GM21360 (cell line): ENCODE results near the gene ARFIP1.
"Not testable (repeated sequence)": the region's sequence is repeated elsewhere in the genome, so short reads cannot be mapped to it uniquely, and the experiment has no call there.

Source experiments
- ATAC-seq: cut with Tn5 transposase; IDR thresholded peaks from one replicate; pipeline ENCODE4 v1.9.1; 2021; ENCODE audit warnings: mild to moderate bottlenecking, moderate library complexity; ENCODE audit not compliant: unreplicated experiment

The ARFIP1 gene

DNA sequence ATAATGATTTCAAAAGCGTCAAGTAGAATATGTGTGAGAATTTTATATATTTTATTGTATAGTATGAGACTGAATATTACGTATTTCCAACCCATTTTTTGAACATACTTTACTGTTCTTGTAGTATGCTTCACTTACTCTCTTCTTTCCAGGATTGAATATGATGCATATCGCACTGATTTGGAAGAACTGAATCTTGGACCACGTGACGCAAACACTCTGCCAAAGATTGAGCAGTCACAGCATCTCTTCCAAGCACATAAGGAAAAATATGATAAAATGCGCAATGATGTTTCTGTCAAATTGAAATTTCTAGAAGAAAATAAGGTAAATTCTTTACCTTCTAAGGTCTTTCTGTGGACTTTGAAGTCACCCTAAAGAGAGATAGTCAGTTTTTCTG, 108.2 kb downstream of the ARFIP1 start:
- no peak for ATAC-seq

DNA sequence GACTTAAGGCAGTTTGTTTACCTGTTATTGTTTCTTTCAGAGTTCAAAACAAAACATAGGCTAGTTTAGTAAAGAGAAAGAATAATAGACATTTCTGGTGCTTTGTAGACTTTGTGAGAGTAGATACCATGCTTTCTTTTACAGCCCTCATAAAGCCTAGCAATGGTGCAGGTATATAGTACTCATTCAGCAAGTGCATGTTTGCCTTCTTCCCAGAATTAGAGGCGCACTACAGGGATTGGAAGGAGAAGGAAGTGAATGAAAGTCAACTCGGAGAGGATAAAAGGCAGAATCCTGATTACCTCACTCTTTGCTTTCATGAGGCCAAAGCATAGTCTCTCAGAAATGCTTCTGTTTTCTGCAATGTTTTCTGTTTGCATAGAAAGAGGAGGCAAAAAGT, 113.2 kb downstream of the ARFIP1 start:
- ATAC-seq = no peak

DNA sequence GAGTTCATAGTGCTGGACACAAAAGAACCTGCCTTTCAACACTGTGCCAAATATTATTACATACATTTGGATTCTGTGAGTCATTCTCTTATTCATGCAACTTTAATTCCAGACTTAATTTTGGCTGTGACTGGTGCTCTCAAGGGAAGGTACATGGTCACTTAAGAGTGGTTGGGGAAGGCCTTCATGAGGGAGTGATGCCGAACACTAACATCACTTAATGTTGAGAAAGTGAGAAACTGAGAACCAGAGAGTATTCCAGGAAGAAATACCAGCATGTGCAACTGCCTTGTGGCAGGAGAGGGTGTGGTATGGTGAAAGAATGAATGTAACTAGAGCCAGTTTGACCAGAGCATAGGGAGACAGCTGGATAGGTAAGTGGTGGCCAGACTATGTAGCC, 114.9 kb downstream of the ARFIP1 start:
- ATAC-seq = no peak

DNA sequence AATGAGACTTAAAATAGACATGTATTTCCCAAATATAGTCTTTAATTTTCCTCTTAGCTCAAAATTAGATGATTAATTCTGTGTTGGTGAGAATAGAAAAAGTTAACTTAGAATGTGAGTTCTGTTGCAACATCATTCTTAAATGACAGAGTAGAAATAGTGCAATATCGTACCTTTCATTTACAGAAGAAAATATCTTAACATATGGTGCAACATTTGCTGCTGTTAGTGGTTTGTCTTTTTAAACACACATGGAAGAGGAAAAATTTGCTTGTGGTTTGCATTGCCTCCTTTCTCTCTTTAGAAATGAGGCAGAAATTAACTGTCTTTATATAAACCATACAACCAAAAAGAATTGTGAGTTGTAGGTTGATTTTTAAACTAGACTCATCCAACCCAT, 117.1 kb downstream of the ARFIP1 start:
- no peak for ATAC-seq

DNA sequence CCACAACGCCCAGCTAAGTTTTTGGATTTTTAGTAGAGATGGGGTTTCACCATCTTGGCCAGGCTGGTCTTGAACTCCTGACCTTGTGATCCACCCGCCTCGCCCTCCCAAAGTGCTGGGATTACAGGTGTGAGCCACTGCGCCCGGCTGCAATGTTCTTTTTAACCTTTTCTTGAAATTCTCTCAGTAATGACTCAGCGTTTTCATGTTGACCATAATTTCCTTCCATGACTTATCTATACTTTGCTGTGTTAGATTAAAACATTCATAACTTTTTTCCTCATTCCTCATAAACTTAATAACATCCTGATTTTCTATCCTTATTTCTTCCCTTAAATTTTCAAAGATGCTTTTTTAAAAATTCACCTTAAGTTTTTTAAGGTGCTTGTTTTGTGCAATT, 118.4 kb downstream of the ARFIP1 start:
- not testable (repeated sequence) for ATAC-seq

DNA sequence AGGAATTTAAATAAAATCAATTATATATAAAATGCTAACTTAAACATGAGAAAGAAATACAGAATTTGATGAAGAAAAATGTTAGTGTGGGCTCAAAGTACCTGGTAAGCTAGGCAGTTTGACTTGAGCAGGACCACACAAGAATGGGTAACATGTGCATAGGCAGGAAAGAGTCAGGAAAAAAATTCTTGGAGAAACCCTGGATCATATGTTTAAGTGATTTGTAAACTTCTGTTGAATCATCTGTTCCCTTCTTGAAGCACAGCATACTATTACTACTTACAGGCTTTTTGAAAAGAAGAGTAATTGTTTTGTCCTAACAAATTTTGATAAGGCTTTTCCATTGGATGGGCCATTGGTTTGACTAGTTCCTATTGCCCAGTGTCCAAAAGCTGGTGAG, 118.9 kb downstream of the ARFIP1 start:
- ATAC-seq = no peak

DNA sequence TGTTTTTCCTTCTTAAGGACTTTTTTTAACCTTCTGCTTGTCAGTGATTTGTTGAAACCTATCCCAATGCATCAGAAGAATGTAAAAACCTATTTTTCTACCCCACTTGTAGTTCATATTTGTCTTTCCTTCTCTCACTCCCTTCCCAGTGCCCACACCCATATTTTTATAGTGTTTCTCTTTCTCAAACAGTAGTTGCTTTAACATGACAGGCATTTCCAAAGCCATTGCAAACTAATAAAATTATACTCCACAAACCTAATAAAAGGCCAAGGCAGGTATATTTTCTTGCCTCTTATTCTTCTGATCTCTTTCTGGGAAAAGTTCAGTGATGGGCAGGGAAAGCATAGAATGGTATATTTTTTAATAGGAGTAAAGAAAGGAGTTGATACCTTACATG, 120.6 kb downstream of the ARFIP1 start:
- no peak for ATAC-seq

DNA sequence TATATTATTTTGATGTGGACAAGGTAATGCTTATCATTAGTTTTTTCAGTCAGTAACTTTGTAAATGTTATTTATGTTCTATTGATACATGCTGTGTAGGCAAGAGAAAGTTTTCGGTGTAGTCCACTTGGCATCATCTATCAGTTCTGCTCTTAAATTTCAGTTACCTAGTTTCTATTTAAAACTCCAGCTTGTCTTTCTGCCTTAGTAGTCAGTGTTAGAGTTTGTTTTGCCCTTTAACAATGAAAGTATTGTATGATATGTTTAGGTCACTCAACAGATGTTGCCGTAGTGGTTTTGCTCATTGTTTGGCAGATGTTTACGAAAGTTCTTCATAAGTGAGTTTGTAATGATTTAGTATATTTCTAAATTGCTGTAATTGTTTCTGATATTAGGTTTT, 121.5 kb downstream of the ARFIP1 start:
- no peak for ATAC-seq

DNA sequence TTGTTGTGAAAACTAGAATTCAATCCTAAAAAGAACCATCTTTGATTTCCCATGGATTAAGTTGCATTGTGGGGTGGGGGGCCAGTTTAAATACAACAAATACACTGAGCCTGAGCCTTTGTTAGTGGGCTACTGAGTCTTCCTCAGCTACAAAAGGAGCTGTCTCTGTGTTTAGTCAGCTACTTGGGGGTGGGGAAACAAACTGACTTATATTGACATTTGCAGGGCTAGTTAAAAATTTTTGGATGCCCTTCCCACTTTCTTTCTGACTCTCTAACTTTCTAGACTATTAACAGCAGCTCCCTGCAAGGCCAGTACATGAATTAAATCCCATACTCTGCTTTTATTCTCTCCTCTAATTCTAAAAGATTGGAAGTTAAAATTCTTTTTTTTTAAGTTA, 123.9 kb downstream of the ARFIP1 start:
- ATAC-seq = no peak

DNA sequence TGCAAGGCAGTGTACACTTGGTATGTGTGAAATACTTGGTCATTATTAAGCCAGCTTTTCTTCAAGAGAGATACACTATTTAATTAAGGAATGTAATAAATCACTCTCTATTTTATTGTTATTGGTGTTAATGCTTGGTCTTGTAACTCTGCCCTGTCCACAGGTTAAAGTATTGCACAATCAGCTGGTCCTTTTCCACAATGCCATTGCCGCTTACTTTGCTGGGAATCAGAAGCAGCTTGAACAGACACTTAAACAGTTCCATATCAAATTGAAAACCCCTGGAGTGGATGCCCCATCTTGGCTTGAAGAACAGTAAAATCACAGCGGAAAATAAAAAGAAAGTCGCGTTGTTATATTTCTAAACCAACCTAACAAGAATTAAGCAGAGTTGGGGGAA, 130.1 kb downstream of the ARFIP1 start:
- no peak for ATAC-seq

DNA sequence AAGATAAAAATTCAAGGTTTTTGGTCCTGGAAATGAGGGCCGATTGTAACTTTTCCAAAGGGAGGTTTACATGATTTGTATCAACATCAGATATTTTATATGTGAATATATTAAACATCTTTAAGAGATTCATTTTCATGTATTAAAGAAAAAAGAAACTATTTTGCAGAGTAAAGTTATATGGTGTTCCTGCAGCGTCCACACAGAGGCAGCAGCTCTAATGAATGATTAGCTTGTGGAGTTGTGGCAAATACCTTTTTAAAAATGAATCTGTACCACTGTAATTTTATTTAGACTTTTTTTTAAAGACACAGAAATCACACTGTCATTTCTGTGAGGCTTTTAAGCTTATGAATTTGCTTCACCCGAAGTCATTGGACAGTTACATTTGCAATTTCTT, 130.8 kb downstream of the ARFIP1 start:
- ATAC-seq = no peak

DNA sequence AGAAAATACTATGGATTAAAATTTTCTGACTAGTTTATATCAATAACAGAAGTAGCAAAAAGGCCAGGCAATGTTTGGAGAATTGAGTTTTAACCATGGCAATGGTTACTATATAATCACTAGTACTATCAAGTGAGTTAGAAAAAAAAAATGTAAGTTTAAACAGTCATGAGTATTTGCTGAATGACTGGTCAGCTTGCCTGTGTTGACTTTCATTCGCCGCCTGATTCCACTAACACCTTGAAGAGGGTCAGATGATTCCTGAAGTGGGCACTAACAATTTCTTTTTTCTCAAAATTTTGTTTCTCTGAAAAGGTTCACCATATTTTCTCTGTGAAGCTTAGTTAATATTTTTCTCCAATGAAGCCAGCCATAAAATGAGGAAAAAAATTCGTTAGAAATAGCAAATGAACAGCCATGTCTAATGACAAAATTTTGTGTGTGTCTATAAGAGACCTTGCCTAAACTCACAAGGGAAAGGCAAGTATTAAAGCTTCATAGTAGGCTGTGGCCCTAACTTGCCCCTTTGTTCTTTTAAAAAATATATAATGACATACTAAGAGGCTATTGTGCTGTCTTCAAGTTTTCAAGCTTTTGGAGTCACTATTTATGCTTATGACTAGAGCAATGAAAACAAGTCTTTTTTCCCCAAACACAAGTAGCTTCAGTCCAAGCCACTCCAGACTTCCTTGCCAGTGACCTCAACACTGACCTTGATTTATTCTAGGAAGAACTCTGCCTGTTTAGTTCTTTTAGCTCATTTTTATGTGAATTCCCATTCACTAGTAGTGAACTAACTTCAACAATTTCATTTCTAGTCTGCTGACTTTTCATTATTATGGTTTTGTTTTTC, 138.0 kb downstream of the ARFIP1 start:
- ATAC-seq = no peak

DNA sequence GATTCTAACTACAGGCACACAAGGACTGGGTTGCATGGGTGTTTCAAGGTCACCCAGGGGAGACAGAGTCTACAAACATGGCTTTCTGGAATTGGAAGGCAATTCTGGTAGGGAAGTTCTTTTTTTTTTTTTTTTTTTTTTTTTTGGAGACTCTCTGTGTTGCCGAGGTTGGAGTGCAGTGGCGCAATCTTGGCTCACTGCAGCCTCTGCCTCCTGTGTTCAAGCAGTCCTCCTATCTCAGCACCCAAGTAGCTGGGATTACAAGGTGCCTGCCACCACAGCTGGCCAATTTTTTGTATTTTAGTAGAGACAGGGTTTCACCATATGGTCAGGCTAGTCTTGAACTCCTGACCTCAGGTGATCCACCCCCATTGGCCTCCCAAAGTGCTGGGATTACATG, 140.1 kb downstream of the ARFIP1 start:
- ATAC-seq = no peak

DNA sequence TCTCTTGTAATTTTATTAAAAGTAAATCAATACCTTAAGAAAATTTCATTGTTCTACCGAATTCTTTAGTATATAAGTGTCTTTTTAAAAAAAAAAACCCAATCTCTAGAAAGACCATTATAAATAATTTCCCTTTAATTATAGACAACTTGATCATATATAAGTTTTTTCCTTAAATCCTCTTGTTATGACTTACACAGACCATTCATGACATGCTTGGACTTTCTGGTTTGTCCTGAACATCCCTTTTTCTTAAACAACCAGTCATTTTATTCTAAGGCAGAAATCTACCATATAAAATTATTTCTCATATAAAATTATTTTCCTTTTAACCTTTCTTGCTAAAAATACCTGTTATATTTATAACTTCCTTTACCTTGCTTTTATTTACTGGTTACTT, 141.0 kb downstream of the ARFIP1 start:
- no peak for ATAC-seq

DNA sequence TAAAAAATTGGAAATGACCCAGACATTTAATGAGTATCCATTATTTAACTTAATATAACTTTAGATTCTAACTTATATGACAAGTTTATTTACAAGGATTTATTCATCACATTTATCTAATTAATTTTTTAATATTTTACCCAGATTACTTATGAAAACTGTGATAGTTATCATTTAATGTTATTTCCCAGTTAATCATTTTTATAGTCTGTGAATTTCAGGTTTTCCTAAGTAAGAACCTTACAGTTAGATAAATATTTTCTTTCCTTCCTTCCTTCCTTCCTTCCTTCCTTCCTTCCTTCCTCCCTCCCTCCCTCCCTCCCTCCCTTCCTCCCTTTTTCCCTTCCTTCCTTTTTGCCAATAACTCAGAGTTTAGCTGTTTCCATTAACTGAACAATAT, 141.5 kb downstream of the ARFIP1 start:
- ATAC-seq = no peak

DNA sequence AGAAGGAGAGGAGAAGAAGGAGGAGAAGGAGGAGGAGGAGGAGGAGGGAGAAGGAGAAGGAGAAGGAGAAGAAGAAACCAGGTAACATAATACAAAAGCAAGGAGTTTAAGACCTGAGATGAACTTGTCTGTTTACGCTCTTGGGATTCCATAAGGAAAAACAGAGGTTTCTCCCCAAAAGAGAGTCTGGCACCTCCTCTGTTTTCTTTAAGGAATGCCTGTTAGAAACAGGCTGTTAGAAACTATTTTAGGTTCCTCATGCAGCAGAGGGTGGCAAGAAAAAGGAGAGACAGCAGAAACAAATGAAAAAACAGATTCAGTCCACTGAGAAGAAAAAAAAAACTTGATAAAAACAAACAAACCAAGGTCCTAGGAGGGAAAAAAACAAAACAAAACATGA, 146.1 kb downstream of the ARFIP1 start:
- no peak for ATAC-seq

DNA sequence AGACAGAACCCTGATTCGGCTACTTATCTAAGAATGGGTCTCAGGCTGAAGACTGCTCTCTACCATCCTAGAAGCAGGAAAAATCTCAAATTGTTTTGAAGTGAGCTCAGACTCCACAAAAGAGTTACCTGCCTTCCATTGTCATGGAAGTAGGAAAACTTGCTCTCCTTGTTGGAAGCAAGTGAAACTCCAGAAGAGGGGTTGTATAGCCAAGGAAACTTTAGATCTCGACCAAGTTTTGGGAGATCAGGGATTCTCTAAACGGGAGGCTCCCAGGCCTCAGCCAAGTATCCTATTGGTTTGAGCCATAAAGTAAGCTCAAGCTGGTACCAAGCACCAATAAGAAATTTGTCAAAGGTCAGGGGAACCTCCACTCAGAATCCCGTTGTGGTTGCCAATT, 147.2 kb downstream of the ARFIP1 start:
- no peak for ATAC-seq

DNA sequence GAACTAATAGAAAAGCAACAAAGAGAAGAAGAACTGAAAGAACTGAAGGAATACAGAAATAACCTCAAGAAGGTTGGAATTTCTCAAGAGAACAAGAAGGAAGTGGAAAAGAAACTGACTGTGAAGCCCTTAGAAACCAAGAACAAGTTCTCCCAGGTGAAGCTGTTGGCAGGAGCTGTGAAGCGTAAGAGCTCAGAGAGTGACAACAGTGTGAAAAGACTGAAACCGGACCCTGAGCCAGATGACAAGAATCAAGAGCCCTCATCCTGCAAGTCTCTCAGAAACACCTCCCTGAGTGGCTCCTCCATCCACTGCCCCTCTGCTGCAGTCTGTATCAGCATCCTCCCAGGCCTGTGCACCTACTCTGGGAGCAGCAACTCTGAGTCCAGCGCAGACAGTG, 148.0 kb downstream of the ARFIP1 start:
- peak; percentile 77 for ATAC-seq

DNA sequence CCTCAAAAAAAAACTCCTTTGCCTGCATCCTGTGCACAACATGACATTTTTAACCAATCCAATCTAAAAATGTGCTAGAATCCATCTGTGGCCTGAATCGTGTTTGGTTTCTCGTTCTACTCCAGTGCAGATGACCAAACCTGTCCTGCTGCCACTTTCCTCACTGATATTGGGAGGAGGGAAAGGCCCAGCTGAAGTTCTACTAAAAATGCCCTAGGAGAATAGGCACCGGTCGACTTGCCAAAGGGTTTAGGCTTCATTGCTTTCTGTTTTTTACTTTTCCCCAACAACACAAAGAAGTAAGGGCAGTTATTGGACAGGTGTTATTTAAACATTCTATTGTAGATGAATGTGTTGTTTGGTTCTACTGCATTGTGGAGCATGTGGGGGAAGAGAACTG, 148.5 kb downstream of the ARFIP1 start:
- ATAC-seq = no peak

DNA sequence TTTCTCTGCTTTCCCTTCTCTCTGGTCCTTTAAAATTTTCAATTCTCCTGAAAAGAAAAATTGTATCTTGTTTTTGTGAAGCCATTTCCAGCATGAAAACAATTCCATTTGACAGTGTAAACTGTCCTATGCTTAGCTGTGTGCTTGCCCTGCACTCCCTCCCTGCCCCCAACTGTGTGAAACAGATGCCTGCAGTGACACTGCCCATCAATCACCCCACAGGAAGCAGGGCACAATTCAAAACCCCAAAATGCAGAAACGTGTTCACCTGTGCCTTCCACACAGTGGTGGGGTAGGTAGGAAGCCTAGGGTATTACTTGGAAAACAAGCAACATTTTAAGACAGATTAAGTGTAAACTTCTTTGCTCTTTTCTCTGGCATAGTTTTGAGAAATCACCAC, 150.1 kb downstream of the ARFIP1 start:
- no peak for ATAC-seq

DNA sequence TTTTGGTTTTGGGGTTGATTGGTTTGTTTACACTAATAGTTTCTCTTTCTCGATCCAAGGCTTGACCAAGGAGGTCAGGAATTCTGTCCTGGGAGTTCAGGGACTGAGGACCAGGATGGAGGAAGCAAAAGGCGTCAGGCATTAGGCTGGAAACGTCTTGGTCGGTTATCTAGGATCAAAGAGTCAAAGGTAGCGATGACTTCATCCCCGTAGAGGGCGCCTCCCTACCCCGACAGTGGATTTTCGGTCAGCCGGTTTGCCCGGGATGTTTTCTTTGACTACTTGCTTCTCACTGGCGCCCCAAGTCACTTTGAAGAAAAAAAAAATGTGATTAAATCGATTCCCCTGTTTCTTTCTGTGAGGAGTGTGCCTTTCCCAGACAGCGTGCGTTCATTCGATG, 155.4 kb downstream of the ARFIP1 start:
- ATAC-seq = no peak

DNA sequence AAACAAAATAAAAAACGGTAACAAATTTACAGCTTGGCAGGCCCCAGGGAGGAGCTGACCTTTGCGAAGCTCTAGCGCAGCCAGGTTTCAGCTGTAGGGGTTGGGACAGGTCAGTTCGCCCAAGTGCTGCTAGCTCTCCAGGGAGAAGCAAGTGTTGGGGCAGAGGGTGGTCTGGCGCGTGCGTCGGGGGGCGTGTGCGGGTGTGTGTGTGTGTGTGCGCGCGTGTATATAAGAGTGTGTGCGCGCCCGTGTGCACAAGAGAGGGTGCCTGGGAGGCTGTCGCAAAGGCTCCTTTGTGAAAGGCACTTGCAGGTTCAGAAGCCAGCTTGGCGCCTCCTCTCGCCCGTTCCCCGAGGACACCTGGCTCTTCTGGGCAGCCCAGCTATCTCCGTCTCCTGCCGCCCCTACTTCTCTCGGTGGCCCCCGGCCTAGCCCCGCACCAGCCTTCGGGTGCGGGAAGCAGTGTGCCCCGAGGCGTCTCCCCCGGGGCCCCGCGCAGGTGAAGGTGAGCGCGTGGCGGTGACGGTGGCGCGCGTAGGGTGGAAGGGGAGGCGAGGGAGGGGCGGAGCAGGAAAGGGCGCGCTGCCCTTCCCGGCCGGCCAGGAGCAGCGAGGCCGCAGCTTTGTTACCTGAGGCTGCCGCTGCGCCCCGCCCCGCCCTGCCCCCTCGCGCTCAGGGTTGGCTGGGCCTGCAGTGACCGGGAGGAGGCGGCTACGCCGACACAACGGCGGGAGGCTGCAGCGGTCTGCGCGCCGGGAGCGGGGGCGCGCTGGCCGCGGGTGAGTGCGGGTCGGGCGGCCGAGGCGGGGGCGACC, 156.1 kb downstream of the ARFIP1 start, which contains the start of gene FHDC1:
Gene FHDC1 (plus strand): TSS at position 693 of the 815 bp plus-strand sequence. CDS start 6,735 bp downstream, outside the sequence.
- ATAC-seq = no peak
